ENCODE results near the gene DRC7.

DRC7 gene

DNA sequence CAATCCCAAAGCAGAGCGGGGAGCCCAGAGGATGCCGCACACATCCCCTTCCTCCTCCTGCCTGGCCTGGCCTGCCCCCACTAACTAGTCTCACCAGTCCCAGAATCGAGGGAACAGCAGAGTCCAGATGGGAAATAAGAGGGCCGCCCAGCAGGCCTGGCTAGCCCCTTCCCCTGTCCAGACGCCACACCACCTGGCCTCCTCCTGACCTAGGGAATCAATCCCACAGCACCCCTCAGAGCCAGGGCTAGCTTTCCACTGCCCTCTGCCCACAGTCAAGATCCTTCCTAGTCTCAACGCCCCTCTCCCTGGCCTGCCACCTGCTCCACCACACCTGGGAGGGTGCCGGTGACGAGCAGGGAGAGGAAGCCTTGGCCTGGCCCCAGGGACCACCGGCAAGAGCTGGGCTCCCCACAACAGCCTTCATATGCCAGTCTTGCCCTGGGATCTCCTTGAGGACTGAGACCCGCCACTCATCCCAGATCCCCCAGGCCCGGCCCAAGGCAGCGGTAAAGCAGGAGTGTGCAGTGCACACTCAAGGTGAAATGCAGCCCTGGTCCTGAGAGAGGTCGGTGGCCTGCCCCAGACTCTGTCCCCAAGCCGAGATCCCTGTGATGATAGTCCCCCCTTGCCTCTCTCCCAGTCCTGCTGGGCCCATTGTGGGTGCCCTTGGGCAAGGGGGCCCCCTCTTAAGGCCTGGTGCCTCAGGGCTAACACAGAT is 68.8 kb downstream of the DRC7 start:
- Mint-ChIP-seq H3K4me1 (ENCODE audit: low read depth) (no peaks in the 10 kb centered on the region), H3K4me3 (no peak overlapping the region), H3K9me3 (no peaks in the 10 kb centered on the region), H3K36me3 (ENCODE audit: low read depth) (no peaks in the 10 kb centered on the region), H3K27ac (no peak overlapping the region), H3K27me3 (ENCODE audit: low read depth) (no peaks in the 10 kb centered on the region)

- no peaks in the 10 kb centered on the region for H3K27me3 Mint-ChIP-seq (ENCODE audit: low read depth)
- H3K27ac Mint-ChIP-seq, result no peak overlapping the region
- no peaks in the 10 kb centered on the region for H3K4me1 Mint-ChIP-seq (ENCODE audit: low read depth)
- no peaks in the 10 kb centered on the region for H3K9me3 Mint-ChIP-seq
- H3K4me3 Mint-ChIP-seq, result no peak overlapping the region
- no peaks in the 10 kb centered on the region for H3K36me3 Mint-ChIP-seq (ENCODE audit: low read depth)
Measured at GRCh38 chr16:57764006-57764340, 69.4 kb downstream of the DRC7 start.

- no peaks in the 10 kb centered on the region for H3K4me1 Mint-ChIP-seq (ENCODE audit: low read depth)
- H3K9me3 Mint-ChIP-seq, result no peaks in the 10 kb centered on the region
- H3K27me3 Mint-ChIP-seq (ENCODE audit: low read depth), result no peaks in the 10 kb centered on the region
- H3K27ac Mint-ChIP-seq, result no peak overlapping the region
- H3K36me3 Mint-ChIP-seq (ENCODE audit: low read depth), result no peaks in the 10 kb centered on the region
- H3K4me3 Mint-ChIP-seq, result no peak overlapping the region
Measured at GRCh38 chr16:57764341-57765159, 69.9 kb downstream of the DRC7 start.

DNA sequence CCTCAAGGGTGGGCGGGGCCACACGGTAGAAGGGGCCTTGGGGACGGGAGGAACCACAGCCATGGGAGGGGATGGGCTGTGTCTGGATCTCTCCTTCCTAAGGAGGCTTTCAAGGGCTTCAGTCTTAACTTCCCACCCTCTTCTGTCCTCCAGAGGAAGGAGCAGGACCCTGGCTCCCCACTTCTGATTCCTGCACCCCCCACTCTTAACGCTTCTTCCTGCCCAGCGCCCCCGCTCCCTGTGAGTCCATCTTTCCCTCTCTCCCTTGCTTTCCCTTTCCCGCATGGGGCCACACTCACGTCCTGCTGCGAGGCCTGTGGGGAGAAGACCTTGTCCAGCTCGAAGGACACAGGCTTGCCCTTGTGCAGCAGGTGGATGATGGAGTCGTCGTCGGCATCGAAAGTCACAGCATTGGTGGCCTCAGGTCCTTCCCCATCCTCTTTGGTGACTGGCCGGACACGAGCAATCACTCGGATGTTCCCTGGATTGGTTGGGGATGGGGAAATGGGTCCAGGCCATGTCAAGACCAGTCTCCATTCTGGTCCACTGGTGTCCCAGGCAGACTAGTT is 70.6 kb downstream of the DRC7 start:
- Mint-ChIP-seq H3K4me1 (ENCODE audit: low read depth) (no peaks in the 10 kb centered on the region), H3K27ac (no peak overlapping the region), H3K9me3 (no peaks in the 10 kb centered on the region), H3K27me3 (ENCODE audit: low read depth) (no peaks in the 10 kb centered on the region), H3K36me3 (ENCODE audit: low read depth) (no peaks in the 10 kb centered on the region), H3K4me3 (no peak overlapping the region)

- no peak overlapping the region for H3K4me3 Mint-ChIP-seq
- no peaks in the 10 kb centered on the region for H3K27me3 Mint-ChIP-seq (ENCODE audit: low read depth)
- H3K9me3 Mint-ChIP-seq, result no peaks in the 10 kb centered on the region
- H3K36me3 Mint-ChIP-seq (ENCODE audit: low read depth), result no peaks in the 10 kb centered on the region
- H3K4me1 Mint-ChIP-seq (ENCODE audit: low read depth), result no peaks in the 10 kb centered on the region
- H3K27ac Mint-ChIP-seq, result no peak overlapping the region
Measured at GRCh38 chr16:57766714-57767348, 72.2 kb downstream of the DRC7 start.

- Mint-ChIP-seq H3K36me3 (ENCODE audit: low read depth) (no peaks in the 10 kb centered on the region), H3K4me1 (ENCODE audit: low read depth) (no peaks in the 10 kb centered on the region), H3K27me3 (ENCODE audit: low read depth) (no peaks in the 10 kb centered on the region), H3K9me3 (no peaks in the 10 kb centered on the region), H3K4me3 (no peak overlapping the region), H3K27ac (no peak overlapping the region)
Measured at GRCh38 chr16:57769541-57770145, 75.0 kb downstream of the DRC7 start.

- no peaks in the 10 kb centered on the region for H3K4me1 Mint-ChIP-seq (ENCODE audit: low read depth)
Measured at GRCh38 chr16:57770361-57770760, 75.8 kb downstream of the DRC7 start.

DNA sequence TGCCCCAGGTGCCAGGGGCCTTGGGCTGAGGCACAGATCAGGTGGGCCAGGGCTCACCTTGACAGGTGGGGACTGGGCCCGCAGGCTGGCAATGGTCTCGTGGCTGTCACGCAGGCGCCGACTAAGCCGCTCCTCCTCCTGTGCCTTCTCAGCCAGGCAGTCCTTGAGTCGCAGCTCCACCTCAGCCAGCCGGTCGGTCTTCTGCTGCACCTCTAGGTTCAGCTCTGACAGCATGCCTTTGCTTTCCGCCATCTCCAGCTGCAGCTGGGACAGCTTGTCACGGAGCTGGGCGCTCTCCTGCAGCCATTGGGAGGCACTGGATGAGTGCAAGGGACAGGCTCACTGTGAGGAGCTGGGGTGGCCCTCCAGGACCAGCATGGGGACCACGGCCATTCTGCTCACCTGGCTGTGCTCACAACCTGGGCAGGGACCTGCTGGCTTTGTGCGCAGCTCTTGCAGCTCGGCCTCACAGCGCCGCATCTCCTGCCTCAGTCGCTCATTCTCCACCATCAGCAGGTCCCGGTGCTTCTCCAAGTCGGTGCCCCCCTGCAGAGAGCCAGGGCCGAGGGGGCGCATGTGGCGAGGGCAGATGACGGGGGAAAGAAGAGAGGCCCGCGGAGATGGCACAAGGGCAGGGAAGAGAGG is 76.7 kb downstream of the DRC7 start:
- Mint-ChIP-seq H3K4me1 (ENCODE audit: low read depth) (no peaks in the 10 kb centered on the region), H3K9me3 (no peaks in the 10 kb centered on the region), H3K27ac (no peak overlapping the region), H3K27me3 (ENCODE audit: low read depth) (no peaks in the 10 kb centered on the region), H3K36me3 (ENCODE audit: low read depth) (no peaks in the 10 kb centered on the region), H3K4me3 (no peak overlapping the region)

More at GRCh38 chr16:57770361-57770760, 75.8 kb downstream of the DRC7 start:
- Mint-ChIP-seq H3K27ac (no peak overlapping the region), H3K9me3 (no peaks in the 10 kb centered on the region), H3K36me3 (ENCODE audit: low read depth) (no peaks in the 10 kb centered on the region), H3K4me3 (no peak overlapping the region), H3K27me3 (ENCODE audit: low read depth) (no peaks in the 10 kb centered on the region)

- H3K4me1 Mint-ChIP-seq (ENCODE audit: low read depth), result no peaks in the 10 kb centered on the region
- no peaks in the 10 kb centered on the region for H3K9me3 Mint-ChIP-seq
- no peak overlapping the region for H3K4me3 Mint-ChIP-seq
- no peaks in the 10 kb centered on the region for H3K36me3 Mint-ChIP-seq (ENCODE audit: low read depth)
- H3K27ac Mint-ChIP-seq, result no peak overlapping the region
- no peaks in the 10 kb centered on the region for H3K27me3 Mint-ChIP-seq (ENCODE audit: low read depth)
Measured at GRCh38 chr16:57773019-57773418, 78.4 kb downstream of the DRC7 start.

DNA sequence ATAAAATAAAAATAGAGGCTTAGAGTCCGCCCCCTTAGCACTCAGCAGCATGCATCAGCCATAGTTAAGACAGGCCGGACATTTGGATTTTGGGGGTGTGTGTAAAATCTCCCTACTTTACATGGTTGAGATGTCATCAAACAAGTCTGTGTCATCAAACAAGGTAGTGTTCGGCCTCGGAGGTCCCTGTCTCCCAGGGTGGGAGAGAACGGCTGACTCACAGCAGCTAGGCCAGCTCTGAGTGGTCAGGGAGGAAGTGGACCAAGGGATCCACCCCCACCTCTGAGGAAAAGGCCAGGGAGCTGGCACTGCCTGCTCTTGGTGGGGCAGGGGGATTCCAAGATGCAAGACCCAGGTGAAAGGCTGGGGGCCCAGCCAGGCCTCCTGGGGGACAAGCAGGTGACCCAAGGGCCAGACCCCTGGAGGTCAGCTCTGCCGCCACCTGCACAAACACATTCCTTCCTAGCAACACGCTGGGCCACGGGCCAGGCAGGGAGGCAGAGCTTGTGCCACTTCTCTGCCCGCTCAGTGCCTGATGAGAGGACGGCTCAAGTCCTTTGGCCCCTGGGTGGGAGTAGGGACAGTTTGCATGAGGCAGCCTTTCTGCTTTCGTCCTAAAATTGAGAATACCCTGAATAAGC is 79.2 kb downstream of the DRC7 start:
- H3K36me3 Mint-ChIP-seq (ENCODE audit: low read depth), result no peaks in the 10 kb centered on the region
- H3K9me3 Mint-ChIP-seq, result no peaks in the 10 kb centered on the region
- H3K27me3 Mint-ChIP-seq (ENCODE audit: low read depth), result no peaks in the 10 kb centered on the region
- H3K4me3 Mint-ChIP-seq, result no peak overlapping the region
- no peak overlapping the region for H3K27ac Mint-ChIP-seq
- H3K4me1 Mint-ChIP-seq (ENCODE audit: low read depth), result no peaks in the 10 kb centered on the region

DNA sequence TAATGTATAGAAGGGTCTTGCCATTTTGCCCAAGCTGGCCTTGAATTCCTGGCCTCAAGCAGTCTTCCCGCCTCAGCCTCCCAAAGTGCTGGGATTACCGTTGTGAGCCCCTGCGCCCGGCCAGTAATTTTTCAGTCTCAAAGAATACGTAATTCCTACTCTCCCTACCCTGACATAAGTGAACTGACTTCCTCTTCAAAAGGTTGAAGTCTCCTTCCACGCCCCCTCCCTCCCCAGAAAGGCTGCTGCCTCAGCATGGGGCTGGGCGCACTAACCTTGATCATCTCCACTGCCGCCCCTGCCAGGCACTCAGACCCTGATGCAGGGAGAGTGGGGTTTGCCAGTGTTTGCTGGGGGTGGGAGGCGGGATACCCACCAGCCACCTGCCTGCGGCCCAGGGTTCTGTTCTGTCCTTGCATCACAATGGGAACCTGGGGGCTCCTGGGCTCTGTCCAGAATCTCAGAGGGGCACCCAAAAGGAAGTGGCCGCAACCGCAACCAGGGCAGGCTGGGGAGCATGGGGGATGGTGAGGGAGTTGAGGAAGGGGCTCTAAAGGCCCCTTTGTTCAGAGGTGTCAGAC is 80.2 kb downstream of the DRC7 start:
- Mint-ChIP-seq H3K27ac (no peak overlapping the region), H3K9me3 (no peaks in the 10 kb centered on the region), H3K36me3 (ENCODE audit: low read depth) (no peaks in the 10 kb centered on the region), H3K27me3 (ENCODE audit: low read depth) (peaks cover 3% of the 10 kb centered on the region), H3K4me1 (ENCODE audit: low read depth) (no peaks in the 10 kb centered on the region), H3K4me3 (no peak overlapping the region)

DNA sequence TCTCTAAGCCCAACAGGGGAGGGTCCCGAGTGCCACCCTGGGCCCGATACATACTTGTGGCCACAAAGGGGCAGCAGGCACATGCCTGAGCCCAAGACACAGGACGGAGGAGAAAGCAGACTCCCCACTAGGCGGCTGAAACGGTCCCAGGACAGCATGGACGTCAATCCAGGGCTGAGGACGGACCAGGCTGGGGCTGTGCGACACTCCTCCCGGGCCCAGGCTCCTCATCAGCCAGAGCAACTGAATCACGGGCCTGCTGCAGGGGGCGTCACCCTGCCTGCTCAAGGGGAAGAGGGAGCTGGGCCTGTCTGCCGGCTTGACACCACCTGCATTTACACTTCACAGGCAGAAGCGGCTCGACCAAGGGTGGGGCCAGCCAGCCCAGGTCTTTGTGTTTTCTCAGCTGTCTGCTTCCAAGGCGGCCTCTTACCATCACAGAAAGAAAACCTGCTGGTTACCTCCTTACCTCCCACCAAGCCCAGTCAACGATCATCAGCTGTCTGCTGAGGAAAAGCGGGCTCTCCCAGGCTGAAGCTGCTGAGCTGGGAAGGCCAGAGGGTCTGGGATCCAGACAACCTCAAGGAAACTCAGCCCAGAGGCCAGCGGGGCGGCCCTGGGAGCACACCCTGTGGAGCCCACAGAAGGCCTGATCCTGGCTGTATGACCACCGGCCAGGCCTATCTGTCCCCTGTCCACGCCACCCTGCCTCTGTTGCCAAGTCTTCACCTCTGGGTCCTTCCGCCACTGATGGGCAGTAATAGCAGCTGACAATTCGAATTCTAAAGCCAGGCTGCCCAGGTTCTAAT is 81.3 kb downstream of the DRC7 start:
- H3K27me3 Mint-ChIP-seq (ENCODE audit: low read depth), result peaks cover 3% of the 10 kb centered on the region
- no peak overlapping the region for H3K27ac Mint-ChIP-seq

GRCh38 chr16:57778658-57779057 is 84.1 kb downstream of the DRC7 start:
- Mint-ChIP-seq H3K9me3 (no peaks in the 10 kb centered on the region), H3K4me1 (ENCODE audit: low read depth) (no peaks in the 10 kb centered on the region), H3K27ac (no peak overlapping the region), H3K36me3 (ENCODE audit: low read depth) (no peaks in the 10 kb centered on the region), H3K27me3 (ENCODE audit: low read depth) (peaks cover 3% of the 10 kb centered on the region), H3K4me3 (no peak overlapping the region)

More for the DNA sequence above, 81.3 kb downstream of the DRC7 start:
- H3K4me3 Mint-ChIP-seq, result no peak overlapping the region
- H3K36me3 Mint-ChIP-seq (ENCODE audit: low read depth), result no peaks in the 10 kb centered on the region
- no peaks in the 10 kb centered on the region for H3K9me3 Mint-ChIP-seq
- H3K4me1 Mint-ChIP-seq (ENCODE audit: low read depth), result no peaks in the 10 kb centered on the region

Data from T-helper 1 cell treated with Interleukin-12 subunit alpha and Interleukin-12 subunit beta and Interleukin-4 antibody, amounts not matched to agents 30 μg/mL and 1 μg/mL, for 36 hours (primary cell).